Stimulated activated CD8-positive, alpha-beta memory T cell treated with anti-CD3 and anti-CD28 coated beads, Interleukin-15, amount 100 ng/mL, for 1 hour (primary cell): ENCODE data around the gene LONRF2.
"Not testable (repeated sequence)": the region's sequence is repeated elsewhere in the genome, so short reads cannot be mapped to it uniquely, and the experiment has no call there.

Experiments used
- DNase-seq: peaks from one replicate; pipeline ENCODE4 v3.0.0-alpha.2; 2020; ENCODE audit warnings: low read depth

The LONRF2 gene

GRCh38 chr2:100321866-100322820 is at the start of gene LONRF2:
Gene LONRF2, minus strand, starts transcription at chr2:100322501. Its CDS starts 408 bp downstream, at chr2:100322093.
- no peak for DNase-seq

- DNase-seq = no peak
Measured at GRCh38 chr2:100367163-100367562, 44.9 kb upstream of the LONRF2 start.

- DNase-seq = no peak
Measured at GRCh38 chr2:100365434-100365833, 43.1 kb upstream of the LONRF2 start.

GRCh38 chr2:100362269-100362668 is 40.0 kb upstream of the LONRF2 start:
- DNase-seq = not testable (repeated sequence)

GRCh38 chr2:100359576-100359975 is 37.3 kb upstream of the LONRF2 start:
- DNase-seq = no peak

- no peak for DNase-seq
Measured at GRCh38 chr2:100358554-100358953, 36.3 kb upstream of the LONRF2 start.

- DNase-seq = no peak
Measured at GRCh38 chr2:100352521-100352920, 30.2 kb upstream of the LONRF2 start.

GRCh38 chr2:100350661-100351185 is 28.4 kb upstream of the LONRF2 start:
- DNase-seq = no peak

- not testable (repeated sequence) for DNase-seq
Measured at GRCh38 chr2:100345144-100345543, 22.8 kb upstream of the LONRF2 start.

GRCh38 chr2:100344433-100344832 is 22.1 kb upstream of the LONRF2 start:
- DNase-seq = no peak

GRCh38 chr2:100342466-100342865 is 20.2 kb upstream of the LONRF2 start:
- DNase-seq = not testable (repeated sequence)

GRCh38 chr2:100339823-100340222 is 17.5 kb upstream of the LONRF2 start:
- DNase-seq = no peak

GRCh38 chr2:100334929-100335328 is 12.6 kb upstream of the LONRF2 start:
- no peak for DNase-seq

GRCh38 chr2:100327742-100328141 is 5.4 kb upstream of the LONRF2 start:
- DNase-seq = no peak

- no peak for DNase-seq
Measured at GRCh38 chr2:100321179-100321865, 979 bp downstream of the LONRF2 start.

- DNase-seq = no peak
Measured at GRCh38 chr2:100320547-100321178, 1.6 kb downstream of the LONRF2 start.

GRCh38 chr2:100317634-100318033 is 4.7 kb downstream of the LONRF2 start:
- DNase-seq = no peak

GRCh38 chr2:100309973-100310719 is 12.2 kb downstream of the LONRF2 start:
- no peak for DNase-seq

GRCh38 chr2:100309311-100309710 is 13.0 kb downstream of the LONRF2 start:
- DNase-seq = no peak

- DNase-seq = no peak
Measured at GRCh38 chr2:100303744-100304143, 18.6 kb downstream of the LONRF2 start.

GRCh38 chr2:100302585-100302892 is 19.8 kb downstream of the LONRF2 start:
- DNase-seq = no peak
